GM12801 (cell line): Measurements from ENCODE around the gene BPIFB2.

ENCODE experiments used
- CTCF ChIP-seq: IDR thresholded peaks from one replicate; pipeline ENCODE4 v1.5.1; 2011; ENCODE audit warnings: control low read depth; ENCODE audit not compliant: insufficient read length; ENCODE audit errors: extremely low read depth

BPIFB2 gene

DNA sequence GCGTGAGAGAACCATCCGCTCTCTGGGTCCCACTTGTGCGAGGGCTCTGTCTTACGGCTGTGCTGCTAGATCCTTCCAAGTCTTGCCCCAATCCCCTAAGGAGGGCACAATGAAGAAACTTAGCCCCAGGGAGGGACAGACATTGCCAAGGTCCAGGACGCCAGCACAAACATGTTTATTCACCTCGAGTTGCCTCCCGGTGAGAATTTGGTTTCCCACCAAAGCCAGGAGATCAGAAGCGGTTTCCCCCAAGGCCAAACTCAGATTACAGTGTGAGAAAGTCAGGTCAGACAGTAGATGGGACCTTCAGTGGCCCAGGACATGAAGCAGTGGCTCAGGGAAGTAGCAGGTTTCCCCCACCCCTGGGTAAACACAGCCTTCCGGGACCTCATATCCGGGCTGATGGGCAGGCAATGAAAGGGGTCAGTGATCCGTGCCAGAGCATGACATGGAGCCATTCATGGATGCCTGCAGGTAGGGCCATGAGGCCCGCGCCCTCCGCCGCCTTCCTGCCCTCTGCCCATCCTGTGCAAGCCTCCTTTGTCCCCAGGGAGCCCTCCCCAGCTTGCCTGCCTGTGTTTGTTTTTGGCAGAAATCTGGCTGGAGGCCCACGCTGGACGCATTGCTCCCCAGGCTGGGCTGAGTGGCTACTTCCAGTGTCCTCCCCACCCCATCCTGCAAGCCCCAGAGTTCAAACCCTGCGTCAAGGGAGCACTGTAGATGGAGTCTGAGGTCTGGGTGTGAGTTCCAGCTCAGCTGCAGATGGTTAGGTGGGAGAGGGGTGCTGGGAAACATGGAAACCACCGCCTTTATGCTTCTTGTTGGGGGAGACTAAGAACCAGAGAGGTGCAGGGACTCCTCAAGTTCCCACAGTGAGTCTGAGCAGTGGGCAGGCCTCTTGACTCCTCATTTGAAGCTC, 2.0 kb downstream of the BPIFB2 start:
- no peak for TF ChIP-seq CTCF

DNA sequence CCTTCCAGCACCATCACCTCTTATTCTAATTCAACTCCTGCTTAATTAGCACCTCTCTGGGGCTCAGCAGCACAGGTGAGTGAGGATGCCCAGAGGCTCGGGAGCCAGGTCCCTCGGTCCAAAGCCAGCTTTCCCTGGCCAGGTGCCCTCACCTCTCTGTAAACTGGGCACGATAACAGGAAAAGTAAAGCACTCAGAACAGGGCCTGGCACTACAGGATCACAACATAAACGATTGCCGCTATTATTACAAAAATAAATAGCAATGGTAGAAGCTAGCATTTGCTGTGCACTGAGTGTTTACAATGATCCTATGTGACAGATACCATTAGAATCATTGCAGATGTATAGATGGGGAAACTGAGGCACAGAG, 2.6 kb downstream of the BPIFB2 start:
- no peak for TF ChIP-seq CTCF

GRCh38 chr20:33010674-33011449, 3.4 kb downstream of the BPIFB2 start:
- TF ChIP-seq CTCF, result no peak

DNA sequence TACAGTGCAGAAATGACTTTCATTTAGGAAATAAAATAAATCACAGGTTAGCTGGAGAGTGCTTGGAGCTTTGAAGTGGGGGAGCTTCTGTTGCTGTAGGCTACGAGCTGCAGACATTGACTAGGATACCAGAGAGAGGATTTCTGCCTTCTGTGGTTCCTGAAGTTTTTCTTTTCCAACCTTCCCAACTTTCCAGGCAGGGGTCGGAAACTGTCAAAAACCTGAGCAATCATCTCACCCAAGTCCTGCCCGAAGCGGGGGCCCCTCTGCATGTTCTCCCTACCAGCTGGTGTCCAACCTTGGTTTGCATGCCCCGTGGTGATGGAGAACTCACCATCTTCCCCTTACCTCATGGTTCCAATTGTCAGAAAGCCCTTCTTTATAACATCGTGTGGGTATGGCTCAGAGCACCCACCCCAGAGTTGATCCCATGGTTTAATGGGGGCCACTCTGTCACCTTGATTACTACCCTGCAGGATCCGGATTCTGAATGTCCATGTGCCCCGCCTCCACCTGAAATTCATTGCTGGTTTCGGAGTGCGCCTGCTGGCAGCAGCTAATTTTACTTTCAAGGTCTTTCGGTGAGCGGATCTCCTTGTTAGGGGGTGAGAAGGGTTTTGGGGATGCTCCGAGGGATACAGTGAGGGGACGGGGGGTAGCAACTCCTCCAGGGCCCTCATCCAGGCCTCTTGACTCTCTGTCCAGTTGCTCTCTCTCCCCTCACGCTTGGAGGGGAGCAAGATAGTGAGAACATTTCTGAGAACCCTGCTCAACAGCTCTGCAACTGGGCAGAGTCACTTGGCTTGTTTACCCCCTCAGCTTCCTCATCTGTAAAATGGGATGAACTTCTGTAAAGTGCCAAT, 5.1 kb downstream of the BPIFB2 start:
- TF ChIP-seq CTCF, result no peak

DNA sequence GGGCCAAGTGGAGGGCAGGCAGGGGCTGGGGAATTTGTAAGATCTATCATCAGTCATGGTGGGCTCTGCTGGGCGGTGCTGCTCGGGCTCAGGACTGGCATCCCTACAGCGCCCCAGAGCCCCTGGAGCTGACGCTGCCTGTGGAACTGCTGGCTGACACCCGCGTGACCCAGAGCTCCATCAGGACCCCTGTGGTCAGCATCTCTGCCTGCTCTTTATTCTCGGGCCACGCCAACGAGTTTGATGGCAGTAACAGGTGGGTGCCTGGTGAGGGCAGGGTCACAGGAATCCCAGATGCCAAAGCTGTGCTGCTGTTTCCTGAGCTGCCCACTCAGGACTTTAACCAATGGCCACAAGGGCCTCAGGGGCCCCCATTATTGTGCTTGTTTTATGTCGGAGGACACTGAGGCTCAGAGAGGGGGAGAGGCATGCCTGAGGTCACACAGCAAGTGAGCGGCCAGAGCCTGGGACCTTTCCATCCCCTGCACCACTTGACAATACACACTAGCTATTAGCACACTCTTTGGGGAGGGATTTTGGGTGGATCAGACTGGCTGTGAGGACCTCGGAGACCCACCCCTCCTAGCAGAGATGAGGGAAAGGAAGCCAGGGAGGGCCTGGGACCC, 6.3 kb downstream of the BPIFB2 start:
- TF ChIP-seq CTCF, result no peak

- no peak for TF ChIP-seq CTCF
Observed at GRCh38 chr20:33014336-33015113, 7.0 kb downstream of the BPIFB2 start.
